Measurements from ENCODE around the gene TIGD1.
"Not testable (repeated sequence)": the region's sequence is repeated elsewhere in the genome, so short reads cannot be mapped to it uniquely, and the experiment has no call there.

Gene TIGD1

GRCh38 chr2:232550354-232551249, at the start of gene TIGD1, which contains the start of gene EIF4E2:
Gene TIGD1, minus strand, starts transcription at chr2:232550557. Its CDS starts 675 bp downstream, at chr2:232549882.
Gene EIF4E2, plus strand, starts transcription at chr2:232550689. Its CDS starts 36 bp downstream, at chr2:232550725.
- peak; percentile 90 for DNase-seq

- no peak for DNase-seq
Observed at GRCh38 chr2:232598293-232598692, 47.9 kb upstream of the TIGD1 start.

GRCh38 chr2:232597362-232598079, 47.2 kb upstream of the TIGD1 start:
- no peak for DNase-seq

- DNase-seq, result no peak
Observed at GRCh38 chr2:232593982-232594381, 43.6 kb upstream of the TIGD1 start.

- DNase-seq, result no peak
Observed at GRCh38 chr2:232592772-232593395, 42.5 kb upstream of the TIGD1 start.

- no peak for DNase-seq
Observed at GRCh38 chr2:232588680-232589585, 38.6 kb upstream of the TIGD1 start.

- no peak for DNase-seq
Observed at GRCh38 chr2:232588031-232588430, 37.7 kb upstream of the TIGD1 start.

GRCh38 chr2:232587512-232587911, 37.2 kb upstream of the TIGD1 start:
- DNase-seq, result no peak

GRCh38 chr2:232586943-232587505, 36.7 kb upstream of the TIGD1 start:
- no peak for DNase-seq

GRCh38 chr2:232584238-232584637, 33.9 kb upstream of the TIGD1 start:
- no peak for DNase-seq

GRCh38 chr2:232581725-232582124, 31.4 kb upstream of the TIGD1 start:
- no peak for DNase-seq

- DNase-seq, result no peak
Observed at GRCh38 chr2:232580648-232580981, 30.3 kb upstream of the TIGD1 start.

- no peak for DNase-seq
Observed at GRCh38 chr2:232578626-232579025, 28.3 kb upstream of the TIGD1 start.

GRCh38 chr2:232577841-232578240, 27.5 kb upstream of the TIGD1 start:
- no peak for DNase-seq

GRCh38 chr2:232576995-232577394, 26.6 kb upstream of the TIGD1 start:
- no peak for DNase-seq

- no peak for DNase-seq
Observed at GRCh38 chr2:232575404-232575746, 25.0 kb upstream of the TIGD1 start.

- DNase-seq, result no peak
Observed at GRCh38 chr2:232574674-232575403, 24.5 kb upstream of the TIGD1 start.

- no peak for DNase-seq
Observed at GRCh38 chr2:232573771-232574435, 23.5 kb upstream of the TIGD1 start.

GRCh38 chr2:232573042-232573441, 22.7 kb upstream of the TIGD1 start:
- no peak for DNase-seq

GRCh38 chr2:232571026-232571474, 20.7 kb upstream of the TIGD1 start:
- DNase-seq, result no peak

GRCh38 chr2:232570481-232570880, 20.1 kb upstream of the TIGD1 start:
- DNase-seq, result not testable (repeated sequence)
